Fibroblast of skin of right biceps (primary cell): ENCODE measurements around the gene FAM25G.
A peak's percentile ranks its signal among the peaks of the same experiment; 100 is the strongest.
"Not testable (repeated sequence)": the region's sequence is repeated elsewhere in the genome, so short reads cannot be mapped to it uniquely, and the experiment has no call there.

Experiments used
- DNase-seq: peaks from one replicate; pipeline ENCODE4 v3.0.0-alpha.2; 2013

Gene FAM25G

DNA sequence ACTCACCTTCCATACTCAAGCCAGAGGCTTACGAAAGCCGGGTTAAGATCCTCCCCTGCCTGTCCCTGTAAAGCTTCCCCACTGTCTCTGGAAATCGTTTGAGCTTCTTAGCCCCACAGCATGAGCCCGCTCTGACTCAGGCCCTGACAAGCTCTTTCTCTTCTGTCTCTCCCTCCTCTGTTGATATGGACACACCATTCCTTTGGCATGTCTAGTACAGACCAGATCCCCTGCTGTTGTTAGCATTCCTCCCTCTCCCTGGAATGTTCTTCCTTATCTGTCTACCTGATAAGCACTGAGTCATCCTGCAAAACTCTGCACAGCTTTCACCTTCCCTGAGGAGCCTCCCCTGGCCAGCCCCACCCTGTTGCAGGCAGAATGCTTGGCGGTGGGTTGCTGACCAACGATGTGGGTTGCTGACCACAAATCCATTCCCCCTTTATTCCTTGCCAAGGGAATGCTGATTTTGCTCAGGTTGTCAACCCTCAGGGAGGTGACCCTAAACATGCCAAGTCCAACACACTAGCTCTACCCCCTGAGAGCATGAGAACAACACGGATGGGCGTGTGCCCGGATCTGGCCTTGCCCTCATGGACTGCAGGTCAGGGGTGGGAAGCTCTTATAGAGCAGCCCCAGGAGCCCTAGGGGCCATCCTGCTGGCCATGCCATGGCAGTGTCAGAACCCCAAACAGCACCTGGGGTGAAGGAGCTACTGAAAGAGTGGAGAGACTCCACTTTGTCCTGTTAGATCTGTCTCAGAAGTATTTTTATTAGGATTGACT, 28.7 kb downstream of the FAM25G start:
- not testable (repeated sequence) for DNase-seq

DNA sequence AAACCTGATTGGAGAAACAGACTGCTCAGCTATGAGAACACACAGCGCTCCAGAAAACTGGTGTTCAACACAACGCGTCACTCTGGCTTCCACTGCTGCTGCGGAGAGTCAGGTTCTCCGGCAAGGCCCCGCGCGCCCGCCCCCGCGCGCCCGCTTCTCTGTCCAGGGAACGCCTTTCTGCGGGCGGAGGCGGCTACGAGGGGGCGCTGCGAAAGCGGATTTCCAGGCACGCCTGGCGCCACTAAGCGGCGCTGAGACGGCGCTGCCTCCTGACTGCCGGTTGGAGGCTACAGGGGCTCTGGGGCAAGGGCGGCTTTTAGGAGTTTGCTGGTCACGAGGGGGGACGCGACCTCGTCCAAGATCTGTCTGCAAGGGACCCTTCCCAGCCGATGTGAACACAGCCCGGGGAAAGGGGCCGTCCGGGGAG, 30.2 kb downstream of the FAM25G start:
- DNase-seq: peak; percentile 70

DNA sequence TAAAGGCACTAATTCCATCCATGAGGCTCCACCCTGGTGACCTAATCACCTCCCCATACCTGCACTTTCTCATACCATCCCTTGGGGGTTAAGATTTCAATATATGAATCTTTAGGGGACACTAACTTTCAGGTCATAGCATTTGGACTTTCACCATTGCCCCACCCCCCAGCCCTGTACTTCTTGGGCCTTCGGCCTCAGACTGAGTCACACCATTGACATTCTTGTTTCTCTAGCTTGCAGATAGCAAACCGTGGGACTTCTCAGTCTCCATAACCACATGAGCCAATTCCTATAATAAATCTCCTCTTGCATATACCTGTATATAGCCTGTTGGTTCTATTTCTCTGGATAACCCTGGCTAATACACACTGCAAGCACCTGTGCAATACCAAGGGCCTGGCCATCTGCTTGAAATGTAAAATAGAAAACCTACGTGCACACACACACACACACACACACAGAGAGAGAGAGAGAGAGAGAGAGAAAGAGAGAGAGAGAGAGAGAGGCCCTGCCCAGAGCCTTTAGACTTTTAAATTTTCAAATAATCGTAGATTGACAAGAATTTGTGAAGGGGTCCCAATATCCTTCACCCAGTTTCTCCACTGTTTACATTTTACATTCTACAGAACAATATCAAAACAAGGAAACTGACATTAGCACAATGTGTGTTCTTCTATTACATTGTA, 32.9 kb downstream of the FAM25G start:
- peak; percentile 76 for DNase-seq

DNA sequence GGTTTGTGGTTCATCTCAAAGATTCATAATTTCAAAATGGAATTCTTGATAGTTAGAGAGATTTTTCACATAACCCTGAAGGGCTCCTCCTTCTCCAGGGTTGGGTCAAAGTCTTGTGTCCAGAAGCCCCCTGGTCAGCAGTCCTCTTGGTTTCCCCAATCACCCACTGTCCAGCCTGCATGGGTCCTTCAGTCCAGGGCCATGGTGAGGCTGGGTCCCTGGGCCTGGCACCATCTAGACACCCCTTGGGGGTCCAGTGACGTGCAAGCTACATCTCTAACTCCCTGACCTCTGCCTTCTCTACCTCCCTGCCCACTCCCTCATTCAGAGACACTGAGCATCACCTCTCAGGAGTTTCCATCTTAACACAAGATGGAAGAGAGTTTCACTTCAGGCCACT, 33.7 kb downstream of the FAM25G start:
- DNase-seq: no peak

DNA sequence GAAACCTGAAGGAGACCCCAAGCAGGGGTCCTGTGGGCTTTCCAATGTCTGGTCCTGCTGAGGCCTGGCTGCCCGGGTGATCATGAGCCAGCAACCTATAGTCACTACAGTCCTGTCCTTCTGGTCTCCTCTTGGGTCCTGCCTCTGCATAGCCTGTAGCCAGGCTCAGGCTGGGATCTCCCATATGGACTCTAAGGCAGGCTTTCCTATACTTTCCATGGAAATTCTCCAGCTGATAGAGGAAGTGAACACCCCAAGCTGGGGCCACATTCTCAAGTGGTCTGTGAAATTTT, 34.0 kb downstream of the FAM25G start:
- no peak for DNase-seq

DNA sequence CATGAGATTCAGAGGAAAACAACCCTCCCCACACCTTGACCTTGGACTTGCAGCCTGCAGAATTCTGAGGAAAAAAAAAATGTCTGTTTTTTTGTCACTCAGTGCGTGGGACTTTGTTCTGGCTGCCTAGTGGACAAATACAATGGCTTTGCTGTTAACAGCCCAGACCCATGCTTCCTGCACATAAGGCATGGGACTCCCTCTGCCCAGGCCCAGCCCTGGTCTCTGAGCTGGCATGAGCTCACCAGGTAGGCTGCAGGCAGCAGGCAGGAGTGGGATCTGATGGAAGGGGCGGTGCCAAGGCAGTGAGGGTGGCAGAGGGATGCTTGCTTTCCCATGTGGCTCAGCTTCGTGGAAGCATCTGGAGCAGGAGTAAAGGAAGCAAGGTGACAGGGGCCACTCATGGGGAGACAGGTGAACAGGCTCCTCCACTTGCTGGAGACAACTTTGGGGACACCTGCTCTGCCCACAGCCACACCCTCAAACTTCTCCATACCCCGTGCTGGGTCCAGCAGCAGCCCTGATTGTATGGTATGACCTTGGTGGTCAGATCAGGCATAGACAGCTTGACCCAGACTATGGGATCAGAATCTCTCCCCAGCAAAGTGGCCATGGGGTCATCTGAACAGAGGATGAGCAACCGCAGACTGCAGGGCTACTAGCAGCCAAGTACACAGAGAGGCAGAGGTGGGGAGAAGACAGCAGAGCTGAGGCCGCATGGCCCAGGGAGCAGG, 34.5 kb downstream of the FAM25G start:
- DNase-seq: no peak

DNA sequence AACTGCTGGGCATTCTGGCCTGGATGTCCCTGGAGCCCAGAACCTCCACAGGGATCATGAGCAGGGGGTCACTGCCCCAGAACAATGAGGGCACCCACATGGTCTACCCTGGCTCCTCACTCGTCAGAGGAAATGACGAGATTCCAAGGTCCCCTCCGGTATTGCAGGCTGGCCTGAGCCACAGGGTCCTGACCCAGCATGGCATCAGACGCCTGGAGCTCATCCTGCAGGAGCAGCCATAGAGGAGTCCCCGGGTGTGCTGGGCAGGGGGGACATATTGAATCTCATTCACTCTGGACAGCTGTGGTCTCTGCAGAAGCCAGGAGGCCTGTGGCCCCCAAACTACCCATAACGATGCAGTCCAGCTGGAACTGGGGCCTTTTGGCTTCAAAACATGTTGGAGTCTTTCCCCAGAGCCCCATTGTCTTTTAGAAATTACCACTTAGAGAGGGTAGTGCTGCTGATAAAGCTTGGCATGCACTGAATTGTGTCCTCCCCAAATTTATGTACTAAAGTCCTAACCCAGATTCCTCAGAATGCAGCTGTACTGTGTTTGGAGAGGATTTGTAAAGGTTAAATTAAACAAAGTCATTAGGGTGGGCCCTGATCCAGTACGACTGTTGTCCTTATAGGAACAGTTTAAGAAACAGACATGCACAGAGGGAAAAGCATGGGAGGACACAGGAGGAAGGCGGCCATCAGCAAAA, 35.3 kb downstream of the FAM25G start:
- no peak for DNase-seq

DNA sequence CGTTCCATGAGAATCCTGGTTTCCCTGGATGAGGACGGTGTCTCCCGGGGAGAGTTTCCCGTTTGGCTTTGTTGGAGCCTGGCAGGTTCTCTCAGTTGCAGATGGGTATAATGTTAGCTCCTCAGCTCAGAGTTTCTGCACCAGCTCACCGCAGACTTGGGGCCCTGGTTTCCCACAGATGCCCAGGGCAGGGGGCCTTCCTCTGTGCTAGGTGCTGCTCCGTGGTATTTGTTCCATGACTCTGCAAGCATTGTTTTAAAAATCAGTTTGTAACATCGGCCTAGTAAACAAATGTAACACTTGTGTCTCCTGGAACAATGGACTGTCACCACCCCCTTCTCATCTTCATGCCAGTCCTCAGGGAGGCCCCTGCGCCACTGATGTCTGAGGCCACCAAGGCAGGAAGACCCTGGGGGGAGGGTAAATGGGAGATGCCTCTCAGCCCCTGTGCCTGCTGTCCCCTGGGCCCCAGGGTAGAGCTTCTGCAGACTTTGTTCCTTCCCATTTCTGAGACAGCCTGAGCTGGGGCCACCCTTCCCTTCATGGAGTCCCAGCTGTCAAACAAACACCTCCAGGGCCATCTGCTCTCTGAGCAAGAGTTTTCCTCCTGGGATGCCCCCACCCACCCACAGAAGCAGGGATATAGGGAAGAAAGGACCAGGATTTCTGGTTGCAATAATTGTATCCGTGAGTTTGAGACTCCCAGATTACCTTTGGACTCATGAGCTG, 36.0 kb downstream of the FAM25G start:
- not testable (repeated sequence) for DNase-seq

DNA sequence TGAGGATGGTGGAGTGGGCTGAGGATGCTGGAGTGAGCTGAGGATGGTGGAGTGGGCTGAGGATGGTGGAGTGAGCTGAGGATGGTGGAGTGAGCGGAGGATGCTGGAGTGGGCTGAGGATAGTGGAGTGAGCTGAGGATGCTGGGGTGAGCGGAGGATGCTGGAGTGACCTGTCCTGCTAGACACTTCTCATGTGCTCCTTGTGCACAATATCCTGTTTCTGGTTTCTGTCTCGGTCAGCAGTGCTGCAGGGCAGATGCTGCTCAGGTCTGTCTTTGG, 36.8 kb downstream of the FAM25G start:
- no peak for DNase-seq

DNA sequence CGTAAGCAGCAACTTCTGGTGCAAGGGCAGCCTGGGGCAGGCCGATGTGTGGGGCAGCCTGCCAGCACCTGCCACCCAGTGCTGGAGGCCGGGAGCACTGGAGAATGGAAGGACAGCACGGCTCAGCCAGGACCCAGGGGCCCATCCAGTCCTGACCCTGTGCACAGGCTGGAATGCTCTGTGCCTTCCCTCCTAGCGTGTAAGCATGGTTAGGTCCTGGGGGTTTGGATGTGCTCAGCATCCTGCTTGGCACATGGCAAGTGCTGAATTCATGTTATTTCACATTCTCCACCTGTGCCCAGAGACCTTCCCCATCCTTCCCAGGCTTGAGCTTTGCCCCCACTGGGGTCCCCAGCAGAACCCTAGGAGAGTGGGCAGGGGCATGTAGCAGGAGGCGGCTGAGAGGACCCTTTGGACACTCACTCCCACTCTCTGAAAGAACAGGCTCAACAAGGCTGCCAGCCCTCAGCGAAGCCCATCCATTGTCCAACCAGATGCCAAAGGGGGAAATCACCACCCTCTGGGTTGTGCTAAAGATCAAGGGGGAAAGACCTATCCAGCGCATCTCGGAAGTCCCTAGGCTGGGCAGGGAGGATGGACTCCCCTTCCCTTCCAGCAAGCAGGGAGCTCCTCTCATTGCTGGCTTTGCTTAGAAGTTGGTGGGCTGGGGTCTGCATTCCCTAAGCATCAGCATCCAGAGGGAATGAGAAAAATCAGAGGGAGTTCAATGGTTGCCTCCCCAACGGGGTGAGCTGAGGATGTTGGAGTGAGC, 37.3 kb downstream of the FAM25G start:
- DNase-seq: no peak

DNA sequence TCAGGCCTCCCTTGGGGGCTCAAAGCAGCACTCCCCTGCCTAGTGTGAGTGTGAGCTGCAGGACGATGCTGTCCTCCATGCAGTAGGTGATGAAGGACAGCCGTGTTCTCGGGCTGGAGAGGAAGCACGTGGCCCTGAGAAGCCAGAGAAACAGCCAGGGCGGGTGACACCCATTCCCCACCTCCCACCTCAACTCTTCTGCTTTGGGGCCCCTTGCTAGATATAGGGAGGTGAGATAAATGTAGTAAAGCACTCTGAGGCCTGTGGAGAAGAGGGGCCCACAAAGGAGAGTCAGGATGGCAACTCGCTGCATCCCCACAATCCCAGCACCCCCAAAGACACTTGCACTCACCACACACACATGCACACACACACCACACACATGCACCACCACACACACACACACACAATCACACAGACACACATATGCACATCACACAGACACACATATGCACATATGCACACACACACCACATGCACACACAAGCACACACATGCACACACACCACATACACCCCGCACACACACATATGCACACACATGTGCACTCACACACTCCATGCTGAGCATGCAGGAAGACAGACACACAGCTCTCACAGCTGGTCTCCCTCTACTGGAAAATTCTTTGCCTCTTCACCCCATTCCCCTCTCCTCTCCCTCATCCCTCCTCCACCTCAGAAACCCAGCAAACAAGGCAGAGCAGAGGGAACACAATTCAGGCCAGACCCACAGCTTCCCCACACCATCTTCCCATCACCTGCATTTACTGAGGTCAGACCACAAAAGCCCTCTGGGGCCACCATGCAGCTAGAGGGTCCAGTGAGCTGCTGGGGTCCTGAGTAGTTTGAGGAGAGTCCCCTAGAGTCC, 38.1 kb downstream of the FAM25G start:
- no peak for DNase-seq

DNA sequence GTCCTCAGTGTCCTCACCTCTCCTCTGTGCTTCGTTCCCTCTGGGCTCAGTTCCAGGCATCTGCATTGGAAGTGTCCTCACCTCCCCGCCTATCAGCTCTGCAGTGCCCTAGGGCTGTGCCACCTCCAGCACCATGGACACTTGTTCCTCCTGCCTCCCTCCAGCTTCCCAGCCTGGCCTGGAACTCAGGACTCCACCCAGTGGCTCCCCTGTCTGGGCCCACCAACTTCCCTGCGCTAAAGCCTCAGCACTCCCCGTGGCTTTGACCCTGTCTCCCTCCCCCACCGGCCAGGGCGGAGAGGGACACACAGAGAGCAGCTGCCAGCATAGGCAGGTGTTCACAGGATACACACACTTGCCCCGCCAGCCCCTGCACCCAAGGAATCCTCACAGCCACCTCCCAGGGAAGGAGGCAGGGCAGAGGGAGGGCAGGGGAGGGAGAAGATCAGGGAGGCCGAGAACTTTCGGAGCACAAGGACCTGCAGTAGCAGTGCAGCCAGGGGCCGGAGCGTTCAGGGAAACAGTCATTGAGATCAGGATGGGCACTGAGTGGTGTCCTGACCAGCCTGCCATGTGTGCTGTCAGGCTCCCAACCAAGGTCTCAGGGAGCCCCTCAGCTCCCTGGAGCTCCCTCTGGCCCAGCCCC, 38.9 kb downstream of the FAM25G start:
- no peak for DNase-seq

DNA sequence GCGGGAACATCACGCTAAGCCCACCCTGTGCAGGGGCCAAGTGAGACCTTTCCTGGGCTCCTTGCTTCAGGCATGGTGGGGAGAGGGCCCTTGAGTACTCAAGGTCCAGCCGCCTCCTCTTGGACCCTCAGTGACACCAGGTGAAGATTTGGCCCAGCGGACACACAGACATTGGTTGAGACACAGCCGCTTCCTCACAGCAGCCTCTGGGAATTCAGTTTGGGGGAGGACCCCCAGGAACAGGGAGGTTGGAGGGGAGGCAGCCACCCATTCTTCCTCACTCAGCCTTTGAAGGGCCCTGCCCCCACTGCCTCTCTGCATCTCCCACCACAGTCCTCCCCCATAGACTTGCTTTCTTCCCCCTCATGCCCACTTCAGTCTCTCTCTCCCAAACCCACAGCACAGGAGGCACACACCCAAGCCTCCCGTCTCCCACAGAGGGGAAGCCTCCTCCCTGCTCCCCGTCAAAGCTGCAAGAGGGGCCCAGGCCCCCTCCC, 39.5 kb downstream of the FAM25G start:
- no peak for DNase-seq

DNA sequence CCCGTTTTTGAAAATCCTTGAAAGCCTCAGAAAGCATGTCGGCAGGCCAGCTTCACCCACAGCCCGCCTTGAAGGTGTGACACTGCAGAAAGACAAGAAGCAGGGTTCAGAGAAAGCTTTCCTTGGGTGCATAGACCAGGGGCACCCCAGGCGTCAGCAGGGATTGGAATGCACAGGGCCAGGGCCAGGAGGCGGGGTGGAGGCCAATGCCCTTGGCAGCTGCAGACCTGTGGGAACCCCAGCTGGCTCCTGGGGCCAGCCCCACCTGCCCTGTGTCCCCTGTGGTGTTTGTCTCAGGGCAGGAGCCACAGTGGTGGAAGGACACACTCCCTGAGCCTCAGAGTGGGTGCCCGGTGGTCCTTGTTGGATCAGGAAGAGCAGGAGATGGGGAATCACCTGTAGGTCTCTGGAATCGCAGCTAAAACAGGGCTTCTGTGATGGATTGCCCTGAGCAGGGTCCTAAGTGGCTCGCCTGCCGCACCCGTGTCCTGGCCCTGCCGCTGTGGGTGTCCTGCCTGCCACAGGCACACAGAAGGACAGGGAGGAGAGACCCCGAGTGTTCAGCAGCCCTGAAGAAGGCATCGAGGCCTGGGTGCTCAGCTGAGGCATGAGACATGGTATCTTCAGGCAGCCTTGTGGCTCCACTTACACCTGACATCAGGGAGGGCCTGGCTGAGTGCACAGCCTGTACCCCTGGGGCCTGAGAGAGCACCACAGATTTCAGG, 40.1 kb downstream of the FAM25G start:
- no peak for DNase-seq

DNA sequence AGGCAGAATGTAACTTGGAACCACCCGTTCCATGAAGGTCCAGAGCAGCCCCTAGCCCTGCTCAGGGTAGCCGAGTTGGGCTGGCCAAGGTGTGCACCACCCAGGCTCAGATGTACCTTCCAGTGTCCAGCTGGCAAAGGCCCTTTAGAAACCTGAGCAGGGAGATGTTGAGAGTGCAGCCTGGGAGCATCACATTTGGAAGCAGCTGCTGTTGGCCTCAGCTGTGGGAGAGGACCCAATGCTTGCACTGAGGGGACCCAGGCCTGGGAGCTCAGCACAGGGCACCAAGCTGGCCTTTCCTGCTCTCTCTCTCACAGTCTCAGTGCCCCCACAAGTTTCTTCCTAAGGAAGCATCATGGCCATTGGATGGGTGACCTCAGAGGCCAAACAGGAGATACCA, 41.1 kb downstream of the FAM25G start:
- DNase-seq: no peak

DNA sequence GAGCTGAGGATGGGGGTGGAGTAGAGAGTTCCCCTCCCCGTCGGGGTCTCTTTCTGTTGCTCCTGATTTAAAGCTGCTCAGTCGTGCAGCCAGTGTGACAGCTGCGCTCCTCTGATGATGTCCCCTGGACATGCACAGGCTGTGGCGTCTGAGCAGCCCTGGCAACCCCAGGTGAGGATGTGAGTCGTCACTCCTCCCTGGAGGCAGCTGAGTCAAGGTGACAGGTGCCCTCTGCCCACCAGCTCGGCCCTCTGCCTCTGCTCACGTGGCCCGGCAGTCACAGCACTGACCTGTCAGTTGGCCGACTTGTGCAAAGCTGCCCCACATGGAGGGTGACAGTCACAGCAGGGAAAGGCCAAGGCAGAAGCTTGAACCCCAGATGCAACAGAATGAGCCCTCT, 41.5 kb downstream of the FAM25G start:
- DNase-seq: no peak

DNA sequence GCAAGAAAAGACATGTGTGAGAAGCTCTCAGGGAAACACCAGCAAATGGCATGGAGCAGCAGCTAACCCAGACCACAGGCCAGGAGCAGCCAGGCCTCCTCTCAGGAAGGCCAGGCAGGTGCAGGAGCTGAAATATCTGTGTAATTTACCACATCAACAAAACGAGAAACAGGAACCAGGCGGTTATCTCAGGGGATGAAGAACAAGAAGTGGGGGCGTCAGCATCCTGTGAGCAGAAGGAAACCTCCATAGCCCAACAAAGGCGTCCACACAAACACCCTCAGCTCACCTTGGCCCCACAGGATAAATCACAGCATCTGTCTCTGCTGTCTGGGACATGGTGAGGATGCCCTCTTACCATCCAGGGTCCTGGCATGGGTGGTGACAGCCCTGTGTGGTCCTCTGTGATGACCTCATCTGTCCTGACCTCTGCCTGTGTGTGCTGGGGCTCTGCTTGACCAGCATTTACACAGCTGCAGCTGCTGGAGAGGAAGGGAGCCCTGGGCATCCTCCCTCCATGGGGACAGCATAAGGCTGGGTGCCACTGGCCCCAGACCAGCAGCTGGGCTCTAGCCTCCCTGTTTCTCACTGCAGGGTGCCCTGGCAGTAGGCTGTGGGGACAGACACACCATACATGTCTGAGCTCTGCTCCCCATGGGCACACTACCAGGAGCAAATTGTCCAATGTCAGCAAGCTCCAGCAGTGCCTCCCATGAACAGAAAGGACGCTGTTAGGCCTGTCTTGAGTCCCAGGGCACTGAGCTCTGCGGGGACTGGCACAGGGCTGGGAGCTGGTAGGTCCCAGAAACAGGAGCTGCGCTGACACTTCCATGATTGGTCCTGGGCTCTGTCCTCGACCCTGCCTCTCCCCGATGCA, 42.2 kb downstream of the FAM25G start:
- DNase-seq: no peak

DNA sequence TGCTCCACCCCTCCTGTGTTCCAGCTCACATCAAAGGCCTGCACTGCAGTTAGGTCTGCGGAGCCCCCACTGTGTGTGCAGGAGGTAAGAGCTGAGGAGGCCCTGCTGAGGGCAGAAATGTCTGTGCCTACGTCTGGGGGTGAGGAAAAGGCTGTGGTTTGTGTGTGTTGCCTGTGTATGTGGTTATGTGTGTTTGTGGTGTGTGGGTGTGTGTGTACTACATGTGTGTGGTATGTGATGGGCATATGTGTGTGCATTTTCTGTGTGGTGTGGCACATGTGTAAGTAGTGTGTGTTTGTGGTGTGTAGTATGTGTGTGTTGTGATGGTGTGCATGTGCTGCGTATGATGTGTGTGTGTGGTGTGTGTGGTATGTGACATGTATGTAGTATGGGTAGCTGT, 43.8 kb downstream of the FAM25G start:
- no peak for DNase-seq

DNA sequence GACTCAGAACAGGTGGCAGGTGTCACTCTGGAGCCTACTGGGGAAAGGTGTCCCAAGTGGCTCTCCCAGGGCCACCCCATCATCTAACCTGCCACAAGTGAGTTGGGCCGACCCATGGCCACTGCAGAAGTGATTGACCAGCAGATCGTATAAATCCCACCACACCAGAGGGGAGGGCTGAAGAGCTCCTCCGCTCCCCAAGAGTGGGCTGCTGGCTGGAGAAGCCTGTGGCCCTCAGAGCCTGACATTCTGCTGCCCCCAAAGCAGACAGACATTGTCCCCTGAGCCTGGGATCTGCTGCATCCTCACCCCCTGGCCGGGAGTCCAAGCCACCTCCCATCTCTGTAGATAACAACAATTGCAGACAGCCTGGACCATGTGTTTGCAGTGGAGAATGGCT, 44.3 kb downstream of the FAM25G start:
- no peak for DNase-seq
